ENCODE data around the gene DDAH1. TPM values are rescaled to one million over a fixed set of nuclear protein-coding genes. Genes with fewer than 3 reads are reported as not detected.

Gene DDAH1
- total RNA-seq, 2 experiments from 2014 or later: not detected

DNA sequence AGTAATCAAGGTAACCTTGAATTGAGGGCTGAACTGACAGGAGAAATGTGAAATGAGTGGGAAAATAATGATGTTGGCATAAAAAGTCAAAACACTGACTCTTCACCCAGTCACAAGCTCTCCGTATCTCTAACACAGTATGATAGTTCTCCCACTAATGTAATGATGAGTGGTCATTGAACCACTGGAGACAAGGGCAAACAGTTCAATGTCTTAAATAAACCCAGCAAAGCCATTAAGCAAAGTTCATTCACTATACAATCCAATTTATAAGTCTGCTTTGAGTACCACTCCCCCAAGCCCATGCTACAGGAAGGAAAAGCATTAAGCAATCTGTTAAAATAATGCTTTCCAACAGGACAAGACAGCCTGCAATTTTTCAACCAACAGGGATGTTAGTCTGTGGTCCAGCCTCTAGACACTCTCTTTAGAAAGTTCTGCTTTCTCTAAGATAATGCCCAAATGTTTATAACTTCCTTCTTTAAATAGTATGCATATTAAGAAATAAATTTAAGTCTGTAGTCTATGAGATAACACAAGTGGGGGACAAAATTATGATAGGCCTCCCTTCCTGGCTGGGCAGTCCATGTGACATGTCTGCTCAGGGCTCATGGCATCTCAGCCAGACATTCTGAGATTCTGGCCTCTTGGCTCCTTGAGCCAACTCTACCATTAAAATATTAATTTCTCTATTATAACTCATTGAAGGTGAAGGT lies 25.5 kb upstream of the DDAH1 start:
- no peak overlapping the region for H3K27ac Mint-ChIP-seq
- Histone ChIP-seq H3K27ac (ENCODE audit: low read depth in 1 of 2, low read length in 2 of 2) (no peak overlapping the region), H3K9me3 (ENCODE audit: control insufficient read depth in 1 of 2, insufficient read depth in 1 of 2, low read length in 2 of 2) (no peaks in the 10 kb centered on the region), H3K36me3 (ENCODE audit: insufficient read depth, low read length) (no peaks in the 10 kb centered on the region), H3K4me1 (ENCODE audit: insufficient read depth, low read length) (no peaks in the 10 kb centered on the region), H3K27me3 (ENCODE audit: control insufficient read depth in 1 of 2, insufficient read depth in 2 of 2, low read length in 2 of 2) (peaks cover 0 to 6% of the 10 kb centered on the region in 2 experiments), H3K4me3 (ENCODE audit: low read length) (no peak overlapping the region)
- H3K36me3 Mint-ChIP-seq (ENCODE audit: low read depth): no peaks in the 10 kb centered on the region
- ChIA-PET POLR2A (no interaction called here), CTCF (no interaction called here)
- no peak for ATAC-seq (ENCODE audit: poor library complexity)
- H3K4me3 Mint-ChIP-seq: no peak overlapping the region
- H3K4me1 Mint-ChIP-seq (ENCODE audit: low read depth): no peaks in the 10 kb centered on the region
- no peaks in the 10 kb centered on the region for H3K9me3 Mint-ChIP-seq
- intact Hi-C loops (cut with DNase I, micrococcal nuclease): no loop called here
- H3K27me3 Mint-ChIP-seq: peaks cover 21% of the 10 kb centered on the region
- TF ChIP-seq, protein P1, sequence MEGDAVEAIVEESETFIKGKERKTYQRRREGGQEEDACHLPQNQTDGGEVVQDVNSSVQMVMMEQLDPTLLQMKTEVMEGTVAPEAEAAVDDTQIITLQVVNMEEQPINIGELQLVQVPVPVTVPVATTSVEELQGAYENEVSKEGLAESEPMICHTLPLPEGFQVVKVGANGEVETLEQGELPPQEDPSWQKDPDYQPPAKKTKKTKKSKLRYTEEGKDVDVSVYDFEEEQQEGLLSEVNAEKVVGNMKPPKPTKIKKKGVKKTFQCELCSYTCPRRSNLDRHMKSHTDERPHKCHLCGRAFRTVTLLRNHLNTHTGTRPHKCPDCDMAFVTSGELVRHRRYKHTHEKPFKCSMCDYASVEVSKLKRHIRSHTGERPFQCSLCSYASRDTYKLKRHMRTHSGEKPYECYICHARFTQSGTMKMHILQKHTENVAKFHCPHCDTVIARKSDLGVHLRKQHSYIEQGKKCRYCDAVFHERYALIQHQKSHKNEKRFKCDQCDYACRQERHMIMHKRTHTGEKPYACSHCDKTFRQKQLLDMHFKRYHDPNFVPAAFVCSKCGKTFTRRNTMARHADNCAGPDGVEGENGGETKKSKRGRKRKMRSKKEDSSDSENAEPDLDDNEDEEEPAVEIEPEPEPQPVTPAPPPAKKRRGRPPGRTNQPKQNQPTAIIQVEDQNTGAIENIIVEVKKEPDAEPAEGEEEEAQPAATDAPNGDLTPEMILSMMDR (IDR thresholded peaks at IDR 0.05): no peak
- DNase-seq: no peak

DNA sequence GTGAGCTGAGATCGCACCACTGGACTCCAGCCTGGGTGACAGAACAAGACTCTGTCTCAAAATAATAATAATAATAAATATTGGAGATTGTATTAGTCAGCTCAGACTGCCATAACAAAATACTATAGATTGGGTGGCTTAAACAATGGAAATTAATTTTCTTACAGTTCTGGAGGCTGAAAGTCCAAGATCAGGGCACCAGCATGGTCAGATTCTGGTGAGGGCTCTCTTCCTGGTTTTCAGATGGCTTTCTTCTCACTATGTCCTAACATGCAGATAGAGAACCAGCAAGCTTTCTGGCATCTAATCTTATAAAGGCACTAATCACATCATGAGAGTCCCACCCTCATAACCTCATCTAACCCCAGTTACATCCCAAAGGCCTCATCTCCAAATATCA lies 23.2 kb upstream of the DDAH1 start:
- no peak for DNase-seq
- no peaks in the 10 kb centered on the region for H3K4me1 ChIP-seq (ENCODE audit: insufficient read depth, low read length)
- H3K27ac ChIP-seq (ENCODE audit: low read depth in 1 of 2, low read length in 2 of 2): no peak overlapping the region
- ChIA-PET POLR2A (no interaction called here), CTCF (no interaction called here)
- no peak overlapping the region for H3K27ac Mint-ChIP-seq
- H3K4me3 Mint-ChIP-seq: no peak overlapping the region
- peaks cover 17% of the 10 kb centered on the region for H3K27me3 Mint-ChIP-seq
- no peak overlapping the region for H3K4me3 ChIP-seq (ENCODE audit: low read length)
- H3K27me3 ChIP-seq (ENCODE audit: control insufficient read depth in 1 of 2, insufficient read depth in 2 of 2, low read length in 2 of 2): peaks cover 0 to 8% of the 10 kb centered on the region in 2 experiments
- TF ChIP-seq, protein P1 (IDR thresholded peaks at IDR 0.05): no peak
- no peaks in the 10 kb centered on the region for H3K36me3 ChIP-seq (ENCODE audit: insufficient read depth, low read length)
- ATAC-seq (ENCODE audit: poor library complexity): no peak
- no peaks in the 10 kb centered on the region for H3K4me1 Mint-ChIP-seq (ENCODE audit: low read depth)
- no peaks in the 10 kb centered on the region for H3K36me3 Mint-ChIP-seq (ENCODE audit: low read depth)
- H3K9me3 Mint-ChIP-seq: no peaks in the 10 kb centered on the region
- intact Hi-C loops (cut with DNase I, micrococcal nuclease): no loop called here
- no peaks in the 10 kb centered on the region for H3K9me3 ChIP-seq (ENCODE audit: control insufficient read depth in 1 of 2, insufficient read depth in 1 of 2, low read length in 2 of 2)

DNA sequence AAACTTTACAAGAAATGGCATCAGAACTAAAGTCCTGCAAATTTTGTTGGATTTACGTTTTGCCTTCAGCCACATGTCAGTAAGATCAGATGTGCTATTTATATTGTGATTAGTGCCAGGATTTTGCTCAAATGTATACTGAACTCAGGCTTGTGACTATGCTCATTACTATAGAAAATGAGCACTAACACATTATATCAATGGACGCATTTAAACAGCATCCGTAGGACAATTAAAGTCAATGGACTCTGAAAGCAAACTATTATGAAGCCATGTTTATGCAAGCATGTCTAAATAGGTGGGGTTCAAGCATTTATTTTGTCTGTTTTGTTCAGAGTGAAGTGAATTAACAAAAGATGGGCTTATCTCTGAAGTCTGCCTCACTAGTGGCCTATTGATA lies 20.6 kb upstream of the DDAH1 start:
- POLR2A ChIA-PET: no interaction called here
- Mint-ChIP-seq H3K4me3 (no peak overlapping the region), H3K9me3 (no peaks in the 10 kb centered on the region), H3K27me3 (peaks cover 22% of the 10 kb centered on the region), H3K27ac (no peak overlapping the region), H3K4me1 (ENCODE audit: low read depth) (no peaks in the 10 kb centered on the region), H3K36me3 (ENCODE audit: low read depth) (no peaks in the 10 kb centered on the region)
- DNase-seq: no peak
- CTCF ChIA-PET: no interaction called here
- no peak overlapping the region for H3K27ac ChIP-seq (ENCODE audit: low read depth in 1 of 2, low read length in 2 of 2)
- H3K36me3 ChIP-seq (ENCODE audit: insufficient read depth, low read length): no peaks in the 10 kb centered on the region
- H3K9me3 ChIP-seq (ENCODE audit: control insufficient read depth in 1 of 2, insufficient read depth in 1 of 2, low read length in 2 of 2): no peaks in the 10 kb centered on the region
- H3K4me1 ChIP-seq (ENCODE audit: insufficient read depth, low read length): no peaks in the 10 kb centered on the region
- TF ChIP-seq, protein P1 (IDR thresholded peaks at IDR 0.05): no peak
- peaks cover 0 to 8% of the 10 kb centered on the region in 2 experiments for H3K27me3 ChIP-seq (ENCODE audit: control insufficient read depth in 1 of 2, insufficient read depth in 2 of 2, low read length in 2 of 2)
- intact Hi-C loops (cut with DNase I, micrococcal nuclease): no loop called here
- no peak for ATAC-seq (ENCODE audit: poor library complexity)
- H3K4me3 ChIP-seq (ENCODE audit: low read length): no peak overlapping the region
